IgD-negative memory B cell (primary cell): ENCODE results near the gene ISCU. TPM values are rescaled to one million over a fixed set of nuclear protein-coding genes. Genes with fewer than 3 reads are reported as not detected.
A peak's percentile ranks its signal among the peaks of the same experiment; 100 is the strongest.
"Not testable (repeated sequence)": the region's sequence is repeated elsewhere in the genome, so short reads cannot be mapped to it uniquely, and the experiment has no call there.

Source experiments
- H3K27ac Mint-ChIP-seq, 3 donors: one replicate each; pipeline ENCODE4 v1.8.0; 2020 to 2022; ENCODE audit warnings: mild to moderate bottlenecking in 3 of 3, mixed read lengths in 3 of 3, moderate library complexity in 1 of 3
- H3K27me3 Mint-ChIP-seq: one replicate; pipeline ENCODE4 v1.8.0; 2021; ENCODE audit warnings: mixed read lengths
- H3K36me3 Mint-ChIP-seq: one replicate; pipeline ENCODE4 v1.8.0; 2020; ENCODE audit warnings: mild to moderate bottlenecking, mixed read lengths
- H3K4me1 Mint-ChIP-seq, 3 donors: one replicate each; pipeline ENCODE4 v1.8.0; 2020 to 2022; ENCODE audit warnings: mixed read lengths in 3 of 3, mild to moderate bottlenecking in 1 of 3
- H3K4me3 Mint-ChIP-seq, 4 donors: one replicate each; pipeline ENCODE4 v1.8.0; 2020 to 2022; ENCODE audit warnings: mild to moderate bottlenecking in 4 of 4, mixed read lengths in 4 of 4, moderate library complexity in 3 of 4
- H3K9me3 Mint-ChIP-seq, 3 donors: one replicate each; pipeline ENCODE4 v1.8.0; 2020 to 2021; ENCODE audit warnings: mixed read lengths in 3 of 3, mild to moderate bottlenecking in 1 of 3
- polyA plus RNA-seq: library from polyadenylated mRNA; unstranded; fragments of 300-500 nt; fragmentation: Illumina TruSeq; gene quantifications from one replicate; pipeline ENCODE4 v1.2.3, GENCODE V29; 2021

ISCU gene
- polyA plus RNA-seq, 1 donor from 2014 or later, result 488 TPM

DNA sequence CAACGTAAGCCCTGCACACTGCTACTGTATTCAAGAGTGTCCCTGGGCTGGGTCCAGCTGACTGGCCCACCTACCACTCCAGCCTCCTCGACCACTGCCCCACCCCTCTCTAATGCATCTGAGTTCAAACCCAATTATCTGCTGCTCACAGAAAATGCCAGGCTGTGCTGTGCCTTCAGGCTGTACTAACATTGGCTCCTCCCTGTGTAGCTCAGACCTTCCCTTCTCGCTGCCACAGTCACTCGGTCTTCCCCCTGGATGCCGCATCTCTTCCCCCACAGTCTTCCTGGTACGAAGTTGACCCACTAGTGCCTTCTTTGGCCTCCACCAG lies 35.3 kb upstream of the ISCU start:
- H3K4me1 Mint-ChIP-seq, result peaks cover 0 to 2% (median 0%) of the 10 kb centered on the region in 3 donors
- H3K9me3 Mint-ChIP-seq, result no peaks in the 10 kb centered on the region
- H3K4me3 Mint-ChIP-seq, result no peak overlapping the region
- no peaks in the 10 kb centered on the region for H3K27me3 Mint-ChIP-seq
- no peak overlapping the region for H3K27ac Mint-ChIP-seq
- H3K36me3 Mint-ChIP-seq, result peaks cover 6% of the 10 kb centered on the region

DNA sequence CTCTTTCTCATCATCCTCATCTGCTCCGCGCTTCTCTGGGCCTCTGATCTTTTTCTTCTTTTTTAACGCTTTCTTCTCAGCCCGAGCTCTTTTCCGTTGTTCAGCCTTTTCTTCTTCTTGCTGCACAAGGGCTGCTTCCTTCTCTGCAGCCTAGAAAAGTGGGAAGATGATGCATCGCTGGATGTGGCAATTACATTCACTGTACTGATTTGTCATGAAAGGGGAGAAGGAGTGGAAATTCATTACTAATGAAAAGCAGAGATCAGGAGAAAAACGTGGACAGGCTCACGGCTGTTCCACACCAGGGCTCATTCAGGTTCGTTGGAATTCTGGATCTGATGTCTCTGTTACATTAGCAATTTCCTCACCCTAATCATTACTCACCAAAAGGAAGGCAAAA lies 32.2 kb upstream of the ISCU start:
- H3K36me3 Mint-ChIP-seq, result peaks cover 8% of the 10 kb centered on the region
- H3K27ac Mint-ChIP-seq, result peak overlapping the region in 1 of 3 donors; percentile 80
- H3K4me1 Mint-ChIP-seq, result peaks cover 0 to 2% (median 0%) of the 10 kb centered on the region in 3 donors
- H3K9me3 Mint-ChIP-seq, result no peaks in the 10 kb centered on the region
- no peaks in the 10 kb centered on the region for H3K27me3 Mint-ChIP-seq
- H3K4me3 Mint-ChIP-seq, result no peak overlapping the region

DNA sequence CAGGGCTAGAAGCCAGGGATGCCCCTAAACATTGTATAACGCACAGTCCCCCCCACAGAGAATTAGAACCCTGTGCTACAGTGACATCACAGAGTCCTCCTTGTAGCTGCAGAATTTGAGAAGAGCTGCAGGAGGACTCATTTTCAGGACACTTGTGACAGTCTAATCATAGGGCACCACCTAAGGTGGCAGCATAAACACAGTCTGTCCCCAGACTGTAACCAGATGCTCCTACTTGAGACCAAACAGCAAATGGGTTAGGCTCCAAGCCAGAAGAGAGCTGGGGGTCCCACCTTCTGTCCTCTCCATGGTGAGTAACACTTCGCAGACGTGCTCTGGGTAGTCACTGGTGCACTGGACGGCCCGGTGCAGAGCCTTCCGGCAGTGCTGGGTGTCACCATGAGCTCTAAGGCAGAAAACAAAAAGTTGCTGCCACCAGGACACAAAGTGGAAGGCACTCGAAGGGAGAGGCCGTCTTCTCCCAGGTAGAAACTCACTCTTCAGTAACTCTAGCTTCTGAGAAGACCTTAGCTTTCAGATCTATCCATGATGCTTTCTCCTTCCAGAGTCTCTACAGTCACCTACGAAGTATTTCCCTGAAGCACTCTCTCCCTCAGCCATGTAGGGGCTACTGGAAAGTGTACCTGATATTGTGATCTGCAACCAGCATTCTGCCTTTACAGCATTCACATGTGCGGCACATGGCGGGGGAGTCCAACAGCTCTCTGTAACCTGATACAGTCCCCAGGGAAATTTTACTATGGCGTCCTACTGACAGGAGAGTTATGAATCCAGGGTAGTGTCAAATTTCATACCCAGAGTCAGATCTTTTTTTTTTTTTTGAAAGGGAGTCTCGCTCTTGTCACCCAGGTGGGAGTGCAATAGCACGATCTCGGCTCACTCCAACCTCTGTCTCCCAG lies 30.2 kb upstream of the ISCU start:
- Mint-ChIP-seq H3K9me3 (no peaks in the 10 kb centered on the region), H3K27me3 (no peaks in the 10 kb centered on the region), H3K36me3 (peaks cover 8% of the 10 kb centered on the region), H3K4me3 (no peak overlapping the region), H3K27ac (no peak overlapping the region), H3K4me1 (peaks cover 0 to 2% (median 1%) of the 10 kb centered on the region in 3 donors)

DNA sequence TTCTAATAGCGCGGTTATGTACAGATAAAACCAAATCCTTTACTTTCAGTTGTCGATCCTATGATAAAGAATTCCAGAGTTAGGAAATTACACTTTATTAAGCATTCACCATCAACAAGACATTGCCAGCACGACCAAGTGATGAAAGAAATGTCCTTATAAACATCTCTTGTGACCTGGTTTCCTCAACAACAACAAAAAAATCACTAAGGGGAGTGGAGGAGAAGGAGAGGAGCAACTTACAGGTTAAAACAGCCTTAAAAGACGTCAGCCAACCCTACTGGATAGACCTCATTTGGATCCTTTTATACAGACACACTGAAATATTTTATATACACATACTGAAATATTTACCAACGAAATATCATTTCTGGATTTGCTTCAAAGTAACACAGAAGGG lies 24.2 kb upstream of the ISCU start:
- peaks cover 6% of the 10 kb centered on the region for H3K36me3 Mint-ChIP-seq
- H3K4me3 Mint-ChIP-seq, result no peak overlapping the region
- no peaks in the 10 kb centered on the region for H3K27me3 Mint-ChIP-seq
- peaks cover 13 to 20% (median 18%) of the 10 kb centered on the region in 3 donors for H3K4me1 Mint-ChIP-seq
- no peaks in the 10 kb centered on the region for H3K9me3 Mint-ChIP-seq
- H3K27ac Mint-ChIP-seq, result peak overlapping the region in 1 of 3 donors; percentile 35

DNA sequence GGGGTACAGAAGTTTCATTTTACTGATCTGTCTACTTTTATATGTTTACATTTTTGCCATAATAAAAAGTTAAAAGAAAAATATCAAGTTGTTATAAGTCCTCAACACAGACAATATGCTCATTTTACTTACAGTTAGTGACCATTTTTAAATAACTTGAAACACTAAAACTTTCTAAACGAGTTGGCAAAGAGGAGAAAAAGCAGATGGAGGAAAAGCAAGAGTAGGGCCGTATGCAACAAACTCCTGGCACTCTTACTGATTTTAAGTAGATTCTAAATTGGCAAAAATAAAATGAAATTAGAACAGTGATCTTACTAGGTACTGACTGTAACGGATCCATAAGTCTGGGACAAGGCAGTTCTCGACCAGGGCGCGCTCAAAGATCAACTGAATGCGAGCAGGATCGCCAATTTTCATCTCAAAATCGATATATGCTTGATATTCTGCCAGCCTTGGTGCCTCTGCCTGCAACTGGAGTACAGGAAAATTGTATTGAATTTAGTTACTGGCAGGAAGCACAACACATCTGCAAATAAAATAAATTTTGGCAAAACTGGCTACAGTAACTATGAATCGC lies 23.7 kb upstream of the ISCU start:
- Mint-ChIP-seq H3K4me1 (peaks cover 13 to 20% (median 20%) of the 10 kb centered on the region in 3 donors), H3K9me3 (no peaks in the 10 kb centered on the region), H3K27me3 (no peaks in the 10 kb centered on the region), H3K36me3 (peaks cover 8% of the 10 kb centered on the region), H3K4me3 (no peak overlapping the region), H3K27ac (no peak overlapping the region)

DNA sequence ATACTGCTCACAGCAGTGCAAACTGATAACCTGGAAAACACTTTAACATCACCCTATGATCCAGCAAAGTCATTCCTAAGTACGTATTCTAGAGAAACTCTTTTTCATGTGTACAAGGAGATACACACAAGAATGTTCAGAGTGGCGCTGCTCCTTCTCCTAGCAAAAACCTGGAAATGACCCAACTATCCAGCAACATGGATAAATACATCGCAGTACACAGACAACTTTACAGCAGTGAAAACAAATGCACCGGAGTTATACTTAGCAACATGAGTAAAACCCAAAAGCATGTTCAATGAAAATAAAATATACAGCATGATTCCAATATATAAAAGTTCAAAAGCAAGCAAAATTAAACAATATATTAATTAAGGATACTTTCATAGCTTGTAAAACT lies 20.1 kb upstream of the ISCU start:
- Mint-ChIP-seq H3K27ac (peak overlapping the region in 2 of 3 donors; percentile 18 to 90), H3K4me1 (peaks cover 19 to 27% (median 20%) of the 10 kb centered on the region in 3 donors), H3K36me3 (peaks cover 8% of the 10 kb centered on the region), H3K27me3 (no peaks in the 10 kb centered on the region), H3K4me3 (peak overlapping the region in 2 of 4 donors; percentile 52 to 94), H3K9me3 (no peaks in the 10 kb centered on the region)

DNA sequence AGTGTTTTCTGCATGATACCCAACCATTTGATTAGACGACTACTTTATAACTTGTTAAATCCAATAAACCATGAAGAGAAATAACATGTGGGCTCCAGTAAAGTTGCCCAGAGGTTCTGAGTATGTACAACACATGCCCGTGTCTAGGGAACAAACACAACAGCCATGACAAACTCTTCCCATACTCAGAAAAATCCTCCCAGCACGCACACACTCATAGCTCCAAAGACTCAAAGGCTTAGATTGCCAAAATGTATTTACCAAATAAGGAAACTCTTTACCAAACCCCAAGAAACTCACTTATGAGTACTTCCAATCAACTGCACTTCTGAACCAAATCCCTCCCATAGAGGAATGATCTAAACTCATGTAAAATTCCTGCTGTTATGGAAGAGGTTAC lies 18.7 kb upstream of the ISCU start:
- Mint-ChIP-seq H3K36me3 (peaks cover 4% of the 10 kb centered on the region), H3K27ac (peak overlapping the region in 2 of 3 donors; percentile 20 to 70), H3K4me1 (peaks cover 22 to 36% (median 29%) of the 10 kb centered on the region in 3 donors)

DNA sequence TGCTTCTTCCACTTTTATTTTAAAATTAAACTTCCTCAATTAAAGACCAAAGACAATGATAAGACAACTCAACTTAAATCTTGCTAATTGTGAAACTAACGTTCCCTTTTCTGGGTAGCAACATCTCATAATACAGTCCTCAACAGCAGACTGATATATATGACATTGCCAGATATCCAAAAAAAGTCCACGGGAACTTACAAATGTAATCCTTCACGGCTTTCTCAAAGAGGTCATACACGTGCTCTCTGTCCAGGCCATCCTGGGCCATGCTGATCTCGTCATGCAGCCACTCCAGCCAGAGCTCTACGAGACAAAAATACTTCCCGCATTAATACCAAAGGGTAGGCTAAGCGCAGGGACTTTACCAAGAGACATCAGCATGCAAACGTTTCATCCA lies 14.7 kb upstream of the ISCU start:
- peaks cover 4% of the 10 kb centered on the region for H3K36me3 Mint-ChIP-seq
- no peaks in the 10 kb centered on the region for H3K27me3 Mint-ChIP-seq
- H3K27ac Mint-ChIP-seq, result peak overlapping the region in 1 of 3 donors; percentile 35
- no peaks in the 10 kb centered on the region for H3K9me3 Mint-ChIP-seq
- H3K4me1 Mint-ChIP-seq, result peaks cover 32 to 46% (median 37%) of the 10 kb centered on the region in 3 donors
- peak overlapping the region in 1 of 4 donors; percentile 4 for H3K4me3 Mint-ChIP-seq

More for the DNA sequence above, 18.7 kb upstream of the ISCU start:
- Mint-ChIP-seq H3K27me3 (no peaks in the 10 kb centered on the region), H3K4me3 (no peak overlapping the region), H3K9me3 (no peaks in the 10 kb centered on the region)

DNA sequence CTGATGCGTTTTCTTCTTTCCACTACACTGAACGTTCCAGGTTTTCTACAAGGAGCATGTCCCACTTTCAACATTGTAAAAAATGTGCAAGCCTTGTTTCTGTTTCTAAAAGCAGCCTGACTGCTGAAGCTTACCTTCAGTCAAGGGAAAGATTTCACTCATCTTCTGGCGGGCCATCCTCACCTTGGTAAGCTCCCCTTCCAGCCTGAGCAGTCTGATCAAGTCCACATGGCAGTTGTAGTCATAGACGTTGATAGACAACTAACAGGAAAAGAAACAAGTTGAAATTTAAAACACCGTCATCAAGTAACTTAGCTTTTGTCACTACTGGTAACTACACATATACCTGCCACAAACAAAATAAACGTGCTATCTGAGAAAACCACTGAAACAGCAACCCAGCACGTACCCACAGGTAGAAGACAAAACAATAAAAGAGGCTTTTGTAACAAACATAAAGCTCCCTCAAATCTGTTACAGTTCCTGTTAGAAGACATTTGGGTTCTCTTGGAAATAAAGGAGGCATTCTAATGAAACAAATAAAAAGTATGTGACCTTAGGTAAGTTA lies 13.4 kb upstream of the ISCU start:
- Mint-ChIP-seq H3K4me1 (peaks cover 43 to 50% (median 46%) of the 10 kb centered on the region in 3 donors), H3K4me3 (peak overlapping the region in 1 of 4 donors; percentile 37), H3K36me3 (peaks cover under 1% of the 10 kb centered on the region), H3K27me3 (no peaks in the 10 kb centered on the region), H3K27ac (peak overlapping the region in 1 of 3 donors; percentile 47), H3K9me3 (no peaks in the 10 kb centered on the region)

DNA sequence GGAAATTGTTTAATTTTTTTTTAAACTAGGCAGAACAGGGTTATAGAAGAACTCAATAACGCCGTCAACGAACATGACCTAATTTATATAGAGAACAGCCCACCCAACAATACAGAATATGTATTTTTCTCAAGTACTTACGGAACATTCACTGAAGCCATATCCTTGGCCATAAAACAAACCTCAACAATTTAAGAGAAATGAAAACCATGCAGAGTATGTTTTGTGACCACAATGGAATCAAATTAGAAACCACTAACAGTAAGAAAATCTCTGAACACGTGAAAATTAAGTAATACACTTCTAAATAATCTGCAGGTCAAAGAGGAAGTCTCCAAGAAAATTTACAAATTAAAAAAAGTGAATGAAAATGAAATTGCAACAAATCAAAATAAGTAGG lies 10.9 kb upstream of the ISCU start:
- peak overlapping the region in 2 of 4 donors; percentile 74 for H3K4me3 Mint-ChIP-seq

DNA sequence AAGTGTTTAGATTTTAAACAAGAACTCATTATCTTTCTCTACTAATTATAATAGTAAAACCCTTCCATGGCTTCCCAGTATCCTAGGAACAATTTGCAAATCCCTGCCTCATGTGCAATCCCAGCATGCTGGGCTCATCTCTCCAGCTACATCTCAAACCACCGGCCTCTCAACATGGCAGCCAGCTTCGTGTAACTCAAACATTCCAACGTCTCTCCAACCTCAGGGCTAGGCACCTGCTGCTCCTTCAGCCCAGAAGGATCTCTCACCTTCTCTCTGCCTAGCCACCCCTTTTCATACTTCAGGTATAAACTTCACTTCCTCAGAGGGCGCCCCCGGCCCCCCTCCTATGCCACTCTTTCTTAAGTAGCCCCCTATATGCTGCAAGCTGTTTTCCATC lies 8.6 kb upstream of the ISCU start:
- H3K4me1 Mint-ChIP-seq, result peaks cover 49 to 62% (median 58%) of the 10 kb centered on the region in 3 donors
- peak overlapping the region in 2 of 4 donors; percentile 38 to 39 for H3K4me3 Mint-ChIP-seq
- H3K36me3 Mint-ChIP-seq, result no peaks in the 10 kb centered on the region
- H3K9me3 Mint-ChIP-seq, result no peaks in the 10 kb centered on the region
- no peaks in the 10 kb centered on the region for H3K27me3 Mint-ChIP-seq
- no peak overlapping the region for H3K27ac Mint-ChIP-seq

More for the DNA sequence above, 10.9 kb upstream of the ISCU start:
- Mint-ChIP-seq H3K27me3 (no peaks in the 10 kb centered on the region), H3K4me1 (peaks cover 42 to 61% (median 59%) of the 10 kb centered on the region in 3 donors), H3K36me3 (no peaks in the 10 kb centered on the region), H3K27ac (peak overlapping the region in 1 of 3 donors; percentile 36), H3K9me3 (no peaks in the 10 kb centered on the region)

DNA sequence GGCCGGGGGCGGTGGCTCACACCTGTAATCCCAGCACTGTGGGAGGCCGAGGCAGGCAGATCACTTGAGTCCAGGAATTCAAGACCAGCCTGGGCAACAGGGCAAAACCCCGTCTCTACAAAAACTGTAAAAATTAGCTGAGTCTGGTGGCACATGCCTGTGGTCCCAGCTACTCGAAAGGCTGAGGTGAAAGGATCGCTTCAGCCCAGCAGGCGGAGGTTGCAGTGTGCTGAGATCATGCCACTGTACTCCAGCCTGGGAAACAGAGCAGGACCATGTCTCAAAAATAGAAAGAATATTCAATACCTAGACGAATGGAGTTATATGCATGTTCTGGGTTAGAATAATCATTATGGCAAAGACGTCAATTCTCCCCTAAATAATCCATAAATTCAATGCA lies 7.0 kb upstream of the ISCU start:
- not testable (repeated sequence) for H3K4me3 Mint-ChIP-seq, H3K27ac Mint-ChIP-seq, H3K27me3 Mint-ChIP-seq, H3K9me3 Mint-ChIP-seq, H3K36me3 Mint-ChIP-seq
- peaks cover 55 to 67% (median 61%) of the 10 kb centered on the region in 3 donors for H3K4me1 Mint-ChIP-seq

DNA sequence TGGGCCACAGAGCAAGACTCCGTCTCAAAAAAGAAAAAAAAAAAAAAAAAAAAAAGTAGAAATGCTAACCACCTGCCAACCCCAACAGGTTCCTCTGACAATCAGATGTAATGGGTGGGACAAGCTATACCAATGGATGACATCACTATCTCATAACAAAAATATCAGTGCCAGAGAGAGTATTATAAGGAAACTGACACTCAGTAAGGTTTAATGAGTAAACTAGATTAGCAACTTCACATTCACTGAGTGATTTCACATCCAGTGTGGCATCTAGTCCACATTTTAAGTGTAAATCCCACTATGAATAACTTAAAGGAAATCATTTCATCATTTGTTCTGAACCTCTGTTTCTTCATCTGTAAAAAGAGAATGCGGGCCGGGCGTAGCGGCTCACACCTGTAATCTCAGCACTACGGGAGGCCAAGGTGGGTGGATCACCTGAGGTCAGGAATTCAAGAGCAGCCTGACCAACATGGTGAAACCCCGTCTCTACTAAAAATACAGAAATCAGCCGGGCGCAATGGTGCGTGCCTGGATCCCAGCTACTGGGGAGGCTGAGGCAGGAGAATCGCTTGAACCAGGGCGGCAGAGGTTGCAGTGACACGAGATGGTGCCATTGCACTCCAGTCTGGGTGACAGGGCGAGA lies 3.3 kb upstream of the ISCU start:
- H3K9me3 Mint-ChIP-seq, result no peaks in the 10 kb centered on the region
- peak overlapping the region; percentile 23 to 69 (median 38) for H3K27ac Mint-ChIP-seq
- no peaks in the 10 kb centered on the region for H3K27me3 Mint-ChIP-seq
- H3K4me3 Mint-ChIP-seq, result peak overlapping the region; percentile 65 to 89 (median 83)
- H3K36me3 Mint-ChIP-seq, result no peaks in the 10 kb centered on the region
- peaks cover 37 to 48% (median 39%) of the 10 kb centered on the region in 3 donors for H3K4me1 Mint-ChIP-seq

DNA sequence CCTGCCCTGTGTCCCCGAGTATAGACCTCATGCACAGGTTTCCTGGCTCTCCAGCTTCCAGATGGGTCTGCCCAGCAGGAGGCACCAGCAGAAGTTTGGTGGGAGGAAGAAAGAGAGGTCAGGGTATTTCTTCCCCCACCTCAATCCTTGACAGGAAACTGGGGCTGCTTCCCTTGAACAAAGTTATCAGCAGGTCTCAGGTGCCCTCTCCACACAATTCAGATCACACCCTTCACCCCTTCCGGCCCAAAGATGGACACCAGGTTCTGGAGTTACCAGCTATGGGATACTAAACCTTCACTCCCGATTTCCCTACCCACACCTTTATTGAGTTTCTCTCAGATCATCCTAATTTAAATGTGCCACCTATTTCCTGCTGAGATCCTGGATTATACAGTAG lies 2.6 kb upstream of the ISCU start:
- Mint-ChIP-seq H3K27ac (peak overlapping the region; percentile 97 to 99 (median 99)), H3K9me3 (no peaks in the 10 kb centered on the region), H3K4me3 (peak overlapping the region; percentile 97 to 100 (median 100)), H3K36me3 (no peaks in the 10 kb centered on the region), H3K27me3 (no peaks in the 10 kb centered on the region), H3K4me1 (peaks cover 35 to 48% (median 36%) of the 10 kb centered on the region in 3 donors)

DNA sequence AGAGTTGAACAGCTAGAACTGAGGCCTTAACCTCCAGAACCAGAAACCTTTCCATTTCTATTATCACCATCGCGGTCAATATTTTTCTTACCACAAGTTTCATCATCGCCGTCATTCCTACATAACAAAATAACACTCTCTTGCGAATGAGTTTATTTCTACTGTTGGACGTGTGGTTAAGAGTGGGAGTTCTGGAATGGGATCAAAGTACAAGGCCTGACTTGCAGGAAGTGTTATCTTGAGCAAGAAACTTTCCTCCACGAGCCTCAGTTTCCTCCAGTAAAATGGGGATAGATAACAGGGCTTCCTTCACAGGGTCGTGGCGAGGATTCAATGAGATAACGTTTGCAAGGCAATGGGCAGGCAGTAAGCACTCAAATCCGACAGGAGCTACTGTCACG lies 2.1 kb upstream of the ISCU start:
- Mint-ChIP-seq H3K4me3 (peak overlapping the region; percentile 97 to 100 (median 100)), H3K4me1 (peaks cover 32 to 44% (median 33%) of the 10 kb centered on the region in 3 donors), H3K36me3 (no peaks in the 10 kb centered on the region), H3K27ac (peak overlapping the region; percentile 97 to 99 (median 99)), H3K27me3 (no peaks in the 10 kb centered on the region), H3K9me3 (no peaks in the 10 kb centered on the region)
